Stimulated activated CD8-positive, alpha-beta memory T cell treated with anti-CD3 and anti-CD28 coated beads, Interleukin-12 subunit alpha, Interleukin-12 subunit beta, amount 100 ng/mL, for 24 hours (primary cell): Measurements from ENCODE around the gene GPR152.

Source experiments
- DNase-seq: peaks from one replicate; pipeline ENCODE4 v3.0.0-alpha.2; 2020; ENCODE audit errors: extremely low read depth

The GPR152 gene, protein sequence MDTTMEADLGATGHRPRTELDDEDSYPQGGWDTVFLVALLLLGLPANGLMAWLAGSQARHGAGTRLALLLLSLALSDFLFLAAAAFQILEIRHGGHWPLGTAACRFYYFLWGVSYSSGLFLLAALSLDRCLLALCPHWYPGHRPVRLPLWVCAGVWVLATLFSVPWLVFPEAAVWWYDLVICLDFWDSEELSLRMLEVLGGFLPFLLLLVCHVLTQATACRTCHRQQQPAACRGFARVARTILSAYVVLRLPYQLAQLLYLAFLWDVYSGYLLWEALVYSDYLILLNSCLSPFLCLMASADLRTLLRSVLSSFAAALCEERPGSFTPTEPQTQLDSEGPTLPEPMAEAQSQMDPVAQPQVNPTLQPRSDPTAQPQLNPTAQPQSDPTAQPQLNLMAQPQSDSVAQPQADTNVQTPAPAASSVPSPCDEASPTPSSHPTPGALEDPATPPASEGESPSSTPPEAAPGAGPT

DNA sequence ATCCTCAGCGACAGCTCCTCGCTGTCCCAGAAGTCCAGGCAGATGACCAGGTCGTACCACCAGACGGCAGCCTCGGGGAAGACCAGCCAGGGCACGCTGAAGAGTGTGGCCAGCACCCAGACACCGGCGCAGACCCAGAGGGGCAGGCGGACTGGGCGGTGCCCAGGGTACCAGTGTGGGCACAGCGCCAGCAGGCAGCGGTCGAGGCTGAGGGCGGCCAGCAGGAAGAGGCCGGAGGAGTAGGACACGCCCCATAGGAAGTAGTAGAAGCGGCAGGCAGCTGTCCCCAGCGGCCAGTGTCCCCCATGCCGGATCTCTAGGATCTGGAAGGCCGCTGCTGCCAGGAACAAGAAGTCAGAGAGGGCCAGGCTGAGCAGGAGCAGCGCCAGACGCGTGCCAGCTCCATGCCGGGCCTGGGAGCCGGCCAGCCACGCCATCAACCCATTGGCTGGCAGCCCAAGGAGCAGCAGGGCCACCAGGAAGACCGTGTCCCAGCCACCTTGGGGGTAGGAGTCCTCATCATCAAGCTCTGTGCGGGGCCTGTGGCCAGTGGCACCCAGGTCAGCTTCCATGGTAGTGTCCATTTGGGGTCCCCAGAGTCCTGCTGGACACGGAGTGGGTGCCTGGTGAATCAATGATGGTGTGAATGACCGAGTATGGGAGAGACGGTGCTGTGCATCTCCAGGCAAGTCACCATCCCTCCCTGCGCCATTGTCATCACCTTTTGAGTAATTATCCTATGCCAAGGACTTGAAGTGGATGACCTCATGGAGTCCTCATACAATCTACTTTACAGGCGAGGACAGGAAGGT, at the start of gene GPR152:
Gene GPR152, minus strand, starts transcription at position 589 of the 812 bp plus-strand sequence. Its CDS starts 5 bp downstream, at position 584.
- DNase-seq = no peak

DNA sequence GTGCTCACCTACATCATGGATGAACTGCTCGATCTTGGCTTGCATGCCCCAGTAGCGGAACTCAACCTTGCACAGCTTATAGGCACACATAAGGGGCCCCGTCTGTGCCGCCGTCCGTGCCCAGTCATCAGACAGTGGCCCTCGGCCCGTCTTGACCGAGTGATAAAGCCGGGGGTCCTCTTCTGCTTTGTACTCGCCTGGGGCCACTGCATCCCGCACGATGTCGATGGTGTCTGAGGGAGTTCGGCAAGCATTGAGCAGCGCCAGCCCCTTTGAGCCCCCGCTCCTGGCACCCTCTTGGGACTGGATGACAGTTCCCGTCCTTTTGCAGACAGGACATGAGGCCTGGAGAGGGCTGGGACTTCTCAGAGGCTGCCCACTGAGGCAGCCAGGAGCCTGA, 49.3 kb upstream of the GPR152 start:
- no peak for DNase-seq

DNA sequence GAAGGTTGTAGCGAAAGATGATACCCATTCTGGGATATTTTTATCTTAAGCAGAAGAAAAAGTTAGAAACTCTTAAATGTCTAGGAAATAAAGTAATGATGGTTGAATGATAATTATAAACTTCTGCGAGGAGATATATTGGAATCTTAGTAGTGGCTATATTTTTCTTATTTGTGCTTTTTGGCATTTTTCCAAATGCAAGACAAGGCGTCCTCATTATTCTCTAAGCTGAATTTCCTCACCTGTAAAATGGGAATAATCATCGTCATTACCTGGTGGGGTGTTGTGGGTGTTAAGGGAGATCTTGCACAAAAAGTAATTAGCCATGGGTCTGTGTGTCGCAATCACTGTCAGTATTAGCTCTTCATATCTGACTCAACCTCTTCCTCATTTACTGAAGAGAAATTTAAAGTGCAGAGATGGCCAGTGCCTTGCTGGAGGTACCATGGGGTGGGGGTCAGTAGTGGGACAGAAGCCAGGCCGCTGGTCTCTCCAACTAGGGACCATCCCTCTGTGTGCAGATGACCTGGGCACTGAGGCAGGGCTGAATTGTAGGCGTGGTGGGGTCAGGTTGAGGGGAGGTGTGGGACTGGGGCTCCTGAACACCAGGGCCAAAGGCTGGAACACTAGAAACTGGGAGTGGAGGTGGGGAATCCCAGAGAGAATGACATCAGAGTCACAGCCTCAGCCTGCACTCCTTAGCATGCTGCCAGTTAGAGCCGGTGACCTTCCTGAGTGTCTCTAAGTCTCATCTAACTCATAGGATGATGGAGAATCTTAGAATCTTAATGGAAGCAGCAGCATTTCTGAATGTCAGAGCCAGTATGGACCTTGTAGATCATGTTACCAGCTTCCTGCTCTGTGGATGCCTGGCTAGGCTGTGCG, 48.5 kb upstream of the GPR152 start:
- DNase-seq = no peak

DNA sequence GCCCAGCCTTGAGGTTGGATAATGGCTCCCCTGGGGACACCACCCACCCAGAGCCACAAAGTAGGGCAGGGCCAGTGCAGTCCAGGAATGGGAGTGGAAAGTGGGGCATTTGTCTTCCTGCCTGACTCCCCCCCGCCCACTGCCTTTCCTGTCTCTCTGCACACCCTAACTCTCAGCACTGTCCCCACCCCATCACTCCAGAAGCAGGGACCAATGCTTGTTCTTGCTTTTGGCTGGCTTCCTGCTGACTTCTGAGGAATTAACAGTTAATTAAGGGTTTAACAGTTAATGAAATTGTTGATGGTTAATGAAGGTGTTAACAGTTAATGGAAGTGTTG, 47.9 kb upstream of the GPR152 start:
- DNase-seq = no peak

DNA sequence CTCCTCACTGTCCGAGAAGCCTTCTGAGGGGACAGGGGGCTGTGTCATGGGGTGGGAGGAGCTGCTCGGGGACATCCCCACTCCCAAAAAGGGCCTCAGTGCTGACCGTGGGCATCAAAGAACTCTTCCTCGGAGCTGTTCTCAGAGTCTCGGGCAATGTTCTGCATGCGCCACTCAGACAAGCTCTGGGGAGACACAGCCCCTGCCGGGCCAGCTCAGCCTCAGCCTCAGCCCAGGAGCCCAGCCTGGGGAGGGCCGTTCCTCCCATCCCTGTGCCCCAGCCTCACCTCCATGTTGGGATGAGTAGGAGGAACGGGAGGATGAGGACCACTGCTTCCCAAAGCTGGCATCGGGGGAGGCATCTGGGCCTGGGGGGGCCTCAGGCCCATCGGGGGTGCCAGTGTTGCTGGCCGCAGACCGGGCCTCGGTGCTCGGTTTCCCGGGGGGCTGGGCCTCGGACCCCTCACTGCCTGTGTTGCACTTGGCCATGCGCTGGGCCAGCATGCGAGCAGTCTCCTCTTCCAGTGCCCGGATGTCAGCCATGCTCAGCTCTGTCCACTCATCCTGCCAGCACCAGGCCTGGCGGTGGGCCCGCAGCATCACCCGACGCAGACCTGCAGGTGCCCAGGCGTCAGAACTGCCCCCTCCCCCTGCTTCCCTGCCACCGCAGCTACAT, 47.4 kb upstream of the GPR152 start:
- DNase-seq = no peak

DNA sequence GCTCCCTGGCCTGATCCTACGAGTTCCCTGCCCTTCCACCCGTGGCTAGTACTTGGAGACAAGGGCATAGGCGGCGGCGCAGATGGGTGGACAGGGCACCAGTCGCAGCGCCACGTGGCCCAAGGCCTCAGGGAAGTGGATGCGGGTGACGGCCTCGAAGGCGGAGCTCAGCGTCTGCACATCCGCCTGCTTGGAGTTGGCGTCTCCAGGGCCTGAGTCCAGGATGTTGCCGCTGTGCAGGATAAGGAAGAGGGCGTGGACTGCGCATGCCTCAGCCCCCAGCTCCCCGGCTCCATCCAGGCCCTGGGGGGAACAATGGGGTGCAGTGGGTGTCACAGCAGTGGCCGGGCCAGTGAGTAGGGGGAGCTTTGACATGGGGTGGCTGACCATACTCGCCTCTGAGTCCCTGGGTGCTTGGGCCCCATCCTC, 46.0 kb upstream of the GPR152 start:
- DNase-seq = no peak

DNA sequence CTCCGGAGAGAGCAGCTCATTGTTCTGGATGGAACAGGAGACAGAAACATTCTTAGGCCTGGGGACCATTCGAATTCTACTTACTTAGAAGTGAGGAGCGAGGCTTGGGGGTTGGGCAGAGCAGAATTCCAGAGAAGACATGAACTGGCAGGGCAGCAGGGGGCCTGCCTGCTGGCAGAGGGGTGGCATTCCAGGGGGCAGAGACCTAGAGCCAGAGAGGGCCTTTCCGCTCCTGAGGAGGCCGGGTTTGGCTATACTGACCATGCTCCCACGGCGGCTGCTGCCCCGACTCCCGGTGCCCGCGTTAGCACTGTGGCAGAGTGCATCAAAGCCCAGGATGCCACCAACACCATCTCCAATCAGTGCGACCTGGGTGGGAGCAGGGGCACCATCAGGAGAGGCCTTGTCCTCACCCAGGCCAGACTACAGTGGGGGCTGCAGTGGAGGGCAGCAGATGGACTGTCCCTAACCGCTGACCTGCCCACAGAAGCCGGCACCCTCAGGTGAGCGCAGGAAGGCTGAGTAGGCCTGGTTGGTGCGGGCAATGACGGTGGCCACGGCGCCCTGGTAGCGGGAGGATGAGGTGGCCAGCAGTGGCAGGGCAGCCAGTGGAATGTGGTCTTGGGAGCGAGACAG, 45.2 kb upstream of the GPR152 start:
- DNase-seq = no peak

DNA sequence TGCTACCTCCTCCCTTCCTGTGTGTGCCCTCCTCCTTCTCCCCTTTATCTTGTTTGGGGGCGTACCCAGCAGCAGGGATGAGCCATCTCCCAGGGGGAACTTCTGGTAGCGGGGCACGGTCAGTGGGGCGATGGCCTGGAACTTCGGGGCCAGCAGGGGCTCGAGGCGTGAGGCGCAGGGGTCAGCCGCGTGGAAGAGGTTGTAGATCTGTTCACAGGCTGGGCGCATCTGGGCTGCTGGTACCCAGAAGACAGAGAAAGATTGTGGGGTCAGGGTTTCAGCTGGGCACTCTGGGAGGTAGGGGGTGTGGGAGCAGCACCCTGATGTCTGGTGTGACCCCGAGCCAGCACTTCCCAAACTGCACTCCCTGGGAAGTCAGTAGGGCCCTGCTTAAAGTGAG, 43.6 kb upstream of the GPR152 start:
- no peak for DNase-seq

DNA sequence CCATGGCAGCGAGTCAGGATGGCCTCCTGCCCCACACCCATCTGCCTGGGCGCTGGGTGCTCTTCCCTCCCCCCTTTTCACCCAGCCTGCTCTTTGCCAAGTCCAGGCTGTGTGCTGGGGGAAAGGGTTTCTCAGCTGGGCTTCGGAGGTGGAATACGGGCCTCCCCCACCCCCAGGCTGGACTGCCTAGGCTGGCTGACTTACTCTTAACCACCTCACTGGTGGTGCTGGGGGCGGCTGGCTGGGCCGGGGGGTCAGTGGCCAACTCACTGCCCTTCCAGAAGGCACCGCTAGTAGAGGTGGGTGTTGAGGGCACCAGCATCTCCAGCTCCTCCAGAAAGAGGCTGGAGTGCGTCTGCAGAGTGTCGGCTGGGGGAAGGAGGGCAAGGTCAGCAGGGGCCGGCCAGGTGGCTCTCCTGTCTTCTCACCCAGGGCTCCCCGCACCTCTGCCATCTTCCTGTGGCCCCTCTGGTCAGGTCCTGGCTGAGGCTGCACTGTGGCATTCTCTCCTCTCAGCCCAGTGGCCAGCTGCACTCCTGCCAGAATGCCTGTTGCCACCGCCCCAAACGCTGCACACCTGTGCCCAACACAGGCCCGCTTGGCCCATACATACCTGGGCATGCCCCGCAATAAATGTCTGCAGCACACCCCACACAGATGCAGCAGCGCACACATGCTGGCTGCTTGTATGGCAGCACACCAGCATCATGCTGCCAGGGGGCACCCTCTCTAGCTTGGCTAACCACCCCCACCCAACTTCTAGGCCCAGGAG, 42.9 kb upstream of the GPR152 start:
- no peak for DNase-seq

DNA sequence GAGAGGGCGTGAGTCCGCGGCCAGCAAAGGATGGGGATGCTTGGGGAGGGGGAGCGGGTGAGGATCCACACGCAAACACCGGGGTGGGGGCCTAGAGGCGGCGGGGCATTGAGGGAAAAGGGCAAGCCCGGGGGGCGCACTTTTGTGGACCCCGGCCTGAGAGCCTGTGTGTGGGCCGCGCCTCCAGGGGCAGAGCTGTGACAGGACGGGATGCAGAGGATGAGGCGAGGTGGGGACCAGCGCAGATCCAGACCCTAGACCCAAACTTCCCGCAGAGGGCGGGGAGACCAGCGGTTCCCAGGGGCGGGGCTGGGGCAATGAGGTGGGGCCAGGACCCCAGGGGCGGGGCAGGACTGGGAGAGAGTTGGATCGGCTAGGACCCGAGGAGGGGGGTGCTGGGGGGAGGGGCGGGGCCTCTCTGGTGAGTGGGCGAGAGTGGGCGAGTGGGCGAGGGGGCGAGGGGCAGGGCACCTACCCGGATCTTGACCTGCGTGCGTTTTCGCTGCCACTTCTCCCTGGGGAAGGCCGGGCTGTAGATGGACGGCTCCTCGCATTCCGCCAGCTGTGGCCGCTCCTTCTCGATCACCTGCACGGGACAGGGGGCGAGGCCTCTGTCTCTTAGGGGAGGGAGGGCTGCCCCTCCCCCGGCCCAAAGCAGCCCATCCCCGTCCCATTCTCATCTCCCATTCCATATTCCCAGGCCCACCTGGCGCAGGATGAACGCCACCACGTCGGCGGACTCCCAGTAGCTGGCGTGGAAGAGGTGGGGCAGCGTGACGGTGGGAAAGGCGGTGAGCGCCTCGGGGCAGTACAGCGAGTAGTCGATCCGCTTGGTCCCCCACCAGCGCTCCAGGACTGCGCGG, 42.1 kb upstream of the GPR152 start:
- DNase-seq = no peak

DNA sequence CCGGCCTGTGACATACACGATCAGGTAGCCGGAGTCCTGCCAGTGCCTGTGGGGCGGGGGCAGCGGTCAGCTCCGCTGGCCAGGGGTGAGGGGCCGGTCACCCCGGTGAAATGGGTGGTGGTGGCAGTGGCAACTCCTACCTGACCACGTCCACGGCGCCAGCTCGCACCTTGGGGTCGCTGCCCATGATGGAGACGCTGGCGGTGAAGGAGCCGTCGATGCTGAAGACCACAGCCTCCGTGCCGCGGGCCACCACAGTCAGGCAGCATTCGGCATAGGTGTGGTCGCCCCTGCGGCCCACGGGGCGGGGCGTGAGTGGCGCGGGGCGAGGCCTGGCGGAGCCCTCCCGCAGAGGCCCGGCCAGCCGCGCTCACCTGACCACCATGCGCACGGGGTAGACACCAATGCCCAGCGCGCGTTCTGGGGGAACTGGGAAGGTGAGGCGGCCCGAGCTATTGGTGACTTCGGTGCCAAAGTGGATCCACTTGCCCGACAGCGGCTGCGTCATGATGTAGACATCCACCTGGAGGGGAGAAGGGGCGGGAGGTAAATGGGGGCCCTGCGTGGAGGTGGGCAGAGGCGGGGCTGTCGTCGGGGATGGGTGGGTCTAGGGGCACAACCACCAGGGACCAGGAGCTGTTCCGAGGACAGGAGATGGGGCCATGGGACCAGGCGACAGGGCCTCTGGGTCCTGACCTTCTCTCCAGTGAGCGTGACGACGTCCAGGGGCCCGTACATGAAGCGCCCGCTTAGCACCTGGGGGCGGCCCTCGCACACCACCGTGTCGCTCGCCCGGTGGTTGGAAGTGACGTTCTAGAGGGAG, 41.2 kb upstream of the GPR152 start:
- DNase-seq = no peak

DNA sequence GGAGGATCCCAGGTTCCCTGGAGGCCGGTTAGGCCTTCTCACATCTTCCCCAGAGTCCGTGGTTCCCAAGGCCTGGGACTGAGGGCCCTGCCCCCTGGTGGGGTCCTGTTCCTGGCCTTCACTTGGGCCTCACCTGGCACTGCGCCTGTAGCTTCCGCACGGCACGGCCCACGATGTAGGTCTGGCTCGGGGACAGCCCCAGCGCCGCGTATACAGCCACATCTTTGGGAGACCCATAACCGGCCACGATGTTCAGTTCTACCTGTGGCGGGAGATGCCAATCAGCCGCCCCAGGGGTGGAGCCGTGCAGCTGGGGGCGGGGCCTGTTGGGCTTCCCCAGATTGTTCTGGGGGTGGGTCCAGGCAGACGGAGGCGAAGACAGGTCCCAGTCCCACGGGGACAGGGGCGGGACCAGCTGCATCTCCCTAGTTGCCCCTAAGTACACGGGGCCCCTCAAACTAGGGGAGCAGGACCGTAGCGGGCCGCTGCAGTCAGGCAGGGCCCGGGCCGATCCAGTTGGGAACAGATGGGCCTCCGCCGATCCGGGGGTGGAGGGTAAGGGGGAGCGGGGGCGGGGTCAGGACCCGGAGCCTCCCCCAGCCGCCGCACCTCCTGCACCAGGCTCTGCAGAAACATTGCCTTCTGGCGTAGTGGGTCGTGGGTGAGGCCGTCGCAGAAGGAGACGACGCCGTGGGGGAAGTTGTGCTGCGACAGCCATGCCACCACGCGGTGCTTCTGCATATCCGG, 40.4 kb upstream of the GPR152 start:
- no peak for DNase-seq

DNA sequence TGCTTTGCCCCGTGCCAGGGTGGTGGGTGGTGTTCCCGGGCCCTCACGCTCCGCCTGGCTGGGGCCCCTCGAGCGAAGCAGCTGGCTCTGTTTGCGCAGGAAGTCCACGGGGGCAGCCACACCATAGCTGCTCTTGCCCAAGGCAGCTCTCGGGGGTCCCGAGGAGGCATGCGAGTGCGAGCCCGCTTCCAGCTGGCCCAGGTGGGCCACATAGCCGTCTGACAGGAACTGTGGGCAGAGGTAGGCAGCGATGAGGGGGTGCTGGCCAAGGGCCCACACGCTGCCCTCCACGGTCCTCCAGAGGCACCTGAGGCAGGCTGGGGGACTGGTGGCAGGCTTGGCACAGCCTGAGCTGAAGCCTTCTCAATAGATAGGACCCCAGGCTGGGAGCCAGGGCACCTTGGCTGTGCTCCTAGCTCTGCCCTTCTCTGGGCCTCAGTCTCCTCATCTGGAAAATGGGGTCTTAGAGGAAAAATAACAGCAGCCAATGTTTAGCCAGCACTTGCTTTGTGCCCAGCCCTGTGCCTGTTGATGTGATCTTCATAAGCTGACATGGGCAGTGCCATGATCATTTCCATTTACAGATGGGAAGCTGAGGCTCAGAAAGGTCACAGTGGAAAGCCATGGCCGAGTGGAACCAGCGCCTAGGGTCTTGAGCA, 39.7 kb upstream of the GPR152 start:
- DNase-seq = no peak

DNA sequence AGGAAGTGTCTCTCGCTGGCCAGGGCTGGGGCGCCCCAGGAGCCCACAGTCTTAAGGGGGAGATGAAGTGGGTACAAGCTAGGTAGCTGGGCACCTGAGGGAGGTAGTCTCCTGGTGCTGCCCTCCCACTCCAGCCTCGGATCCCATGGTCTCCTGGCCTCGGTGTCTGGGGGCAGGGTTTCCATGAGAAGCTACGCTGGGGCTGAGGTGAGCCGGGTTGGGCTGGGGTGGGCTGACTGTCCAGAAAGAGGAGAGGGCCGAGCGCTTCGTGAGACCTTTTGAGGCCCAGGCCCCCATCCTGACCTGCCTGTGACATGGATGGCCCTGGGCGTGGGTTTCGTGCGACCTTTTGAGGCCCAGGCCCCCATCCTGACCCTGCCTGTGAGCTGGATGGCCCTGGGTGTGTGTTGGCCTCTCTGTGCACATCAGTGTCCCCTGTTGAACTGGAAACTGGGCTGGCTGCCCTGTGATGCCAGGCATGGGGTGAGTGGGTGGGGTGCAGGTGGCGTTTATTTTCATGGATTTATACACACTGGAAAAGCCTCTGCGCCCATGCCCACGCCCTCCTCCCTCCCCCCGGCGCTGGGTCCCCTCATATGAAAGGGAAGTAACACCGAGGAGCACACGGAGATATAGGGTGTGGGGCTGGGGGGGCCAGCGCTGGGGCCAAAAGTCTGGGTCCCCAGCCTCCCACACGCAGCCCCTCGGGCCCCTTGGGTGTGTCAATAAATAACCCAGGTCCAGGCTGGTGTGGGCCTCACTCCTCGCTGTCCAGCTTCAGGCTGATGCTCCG, 38.9 kb upstream of the GPR152 start:
- DNase-seq = no peak

DNA sequence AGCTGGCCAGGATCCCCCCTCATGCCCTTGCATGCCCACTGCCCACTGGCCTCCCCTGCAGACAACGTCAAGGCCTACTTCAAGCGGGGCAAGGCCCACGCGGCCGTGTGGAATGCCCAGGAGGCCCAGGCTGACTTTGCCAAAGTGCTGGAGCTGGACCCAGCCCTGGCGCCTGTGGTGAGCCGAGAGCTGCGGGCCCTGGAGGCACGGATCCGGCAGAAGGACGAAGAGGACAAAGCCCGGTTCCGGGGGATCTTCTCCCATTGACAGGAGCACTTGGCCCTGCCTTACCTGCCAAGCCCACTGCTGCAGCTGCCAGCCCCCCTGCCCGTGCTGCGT, 38.2 kb upstream of the GPR152 start:
- no peak for DNase-seq
